Loucy (cell line): ENCODE data around the gene ZNF221.
"Not testable (repeated sequence)": the region's sequence is repeated elsewhere in the genome, so short reads cannot be mapped to it uniquely, and the experiment has no call there.

Source experiments
- H2AFZ ChIP-seq: fragments of 200-600 bp; sonication (generic); 2 replicates; pipeline ENCODE4 v1.6.0; 2016; ENCODE audit warnings: antibody characterized with exemption, mild to moderate bottlenecking, low read length, moderate library complexity
- H3F3A ChIP-seq: fragments of 200-600 bp; 2 replicates; pipeline ENCODE4 v1.6.0; 2016; ENCODE audit warnings: antibody characterized with exemption, low read depth, mild to moderate bottlenecking
- H3K27me3 ChIP-seq: fragments of 200-600 bp; sonication (generic); 2 replicates; pipeline ENCODE4 v1.6.1; 2014; ENCODE audit warnings: low read length, mild to moderate bottlenecking; ENCODE audit not compliant: insufficient read depth, poor library complexity, severe bottlenecking
- H3K36me3 ChIP-seq: fragments of 200-600 bp; sonication (generic); 2 replicates; pipeline ENCODE4 v1.6.1; 2016; ENCODE audit warnings: low read length; ENCODE audit not compliant: insufficient read depth
- H3K4me1 ChIP-seq: fragments of 200-600 bp; sonication (generic); 2 replicates; pipeline ENCODE4 v1.5.1; 2014; ENCODE audit warnings: low read length, mild to moderate bottlenecking; ENCODE audit not compliant: insufficient read depth, poor library complexity, severe bottlenecking
- H3K4me2 ChIP-seq: fragments of 200-600 bp; sonication (generic); 2 replicates; pipeline ENCODE4 v1.6.0; 2014; ENCODE audit warnings: antibody characterized with exemption, low read length, low read depth, mild to moderate bottlenecking; ENCODE audit not compliant: poor library complexity, severe bottlenecking
- H3K4me3 ChIP-seq: fragments of 200-600 bp; sonication (generic); 2 replicates; pipeline ENCODE4 v1.5.1; 2014; ENCODE audit warnings: low read length, mild to moderate bottlenecking, mixed read lengths; ENCODE audit not compliant: poor library complexity, severe bottlenecking
- H3K79me2 ChIP-seq: fragments of 200-600 bp; sonication (generic); 2 replicates; pipeline ENCODE4 v1.6.1; 2014; ENCODE audit warnings: low read length; ENCODE audit not compliant: insufficient read depth
- H3K9ac ChIP-seq: fragments of 200-600 bp; sonication (generic); 2 replicates; pipeline ENCODE4 v1.6.0; 2014; ENCODE audit warnings: mild to moderate bottlenecking, low read depth, low read length, moderate library complexity; ENCODE audit not compliant: poor library complexity, severe bottlenecking
- H3K9me2 ChIP-seq: fragments of 200-600 bp; sonication (generic); replicated peaks from 2 replicates; pipeline ENCODE4 v1.6.1; 2016; ENCODE audit warnings: low read depth, low read length, mixed read lengths
- H3K9me3 ChIP-seq: fragments of 200-600 bp; sonication (generic); 2 replicates; pipeline ENCODE4 v1.6.1; 2014; ENCODE audit warnings: mild to moderate bottlenecking, antibody characterized with exemption, low read length, low read depth; ENCODE audit not compliant: insufficient read depth
- H4K20me1 ChIP-seq: fragments of 200-600 bp; sonication (generic); 2 replicates; pipeline ENCODE4 v1.6.0; 2014; ENCODE audit warnings: antibody characterized with exemption, low read length, mild to moderate bottlenecking; ENCODE audit not compliant: insufficient read depth, poor library complexity, severe bottlenecking
- CTCF ChIP-seq: fragments of 200-600 bp; sonication (generic); conservative IDR thresholded peaks from 2 replicates; pipeline ENCODE4 v1.5.1; 2014; ENCODE audit warnings: mild to moderate bottlenecking, antibody characterized with exemption, low read length
- EZH2phosphoT487 ChIP-seq: fragments of 200-600 bp; IDR thresholded peaks from 2 replicates; pipeline ENCODE4 v1.6.1; 2018; ENCODE audit warnings: antibody characterized with exemption, mild to moderate bottlenecking, moderate library complexity, borderline replicate concordance

Gene ZNF221

GRCh38 chr19:43939557-43940260 lies 11.3 kb upstream of the ZNF221 start:
- Histone ChIP-seq H3K9ac (no peak overlapping the region), H3K27me3 (peaks cover 3% of the 10 kb centered on the region), H3K4me3 (no peak overlapping the region), H3K36me3 (no peaks in the 10 kb centered on the region), H2AFZ (no peak overlapping the region), H3F3A (no peaks in the 10 kb centered on the region), H3K9me2 (no peaks in the 10 kb centered on the region), H3K79me2 (peaks cover 2% of the 10 kb centered on the region; the same call in 1 of the 2 replicates), H3K9me3 (no peaks in the 10 kb centered on the region), H3K4me1 (peaks cover 6% of the 10 kb centered on the region), H4K20me1 (no peaks in the 10 kb centered on the region), H3K4me2 (no peak overlapping the region)
- no peak for TF ChIP-seq CTCF
- TF ChIP-seq EZH2phosphoT487, result no peak

- TF ChIP-seq CTCF, result no peak
- TF ChIP-seq EZH2phosphoT487, result no peak
- peaks cover 3% of the 10 kb centered on the region for H3K4me1 ChIP-seq
Observed at GRCh38 chr19:43940719-43941118, 10.3 kb upstream of the ZNF221 start.

GRCh38 chr19:43941209-43941608 lies 9.8 kb upstream of the ZNF221 start:
- H3K4me1 ChIP-seq, result no peaks in the 10 kb centered on the region
- no peaks in the 10 kb centered on the region for H3K9me3 ChIP-seq
- H3K9me2 ChIP-seq, result no peaks in the 10 kb centered on the region
- H2AFZ ChIP-seq, result no peak overlapping the region
- no peak overlapping the region for H3K4me2 ChIP-seq
- H3K36me3 ChIP-seq, result no peaks in the 10 kb centered on the region
- H3K9ac ChIP-seq, result no peak overlapping the region
- TF ChIP-seq EZH2phosphoT487, result no peak
- no peak for TF ChIP-seq CTCF
- H4K20me1 ChIP-seq, result no peaks in the 10 kb centered on the region
- no peaks in the 10 kb centered on the region for H3K79me2 ChIP-seq
- H3K27me3 ChIP-seq, result peaks cover 3% of the 10 kb centered on the region
- H3F3A ChIP-seq, result no peaks in the 10 kb centered on the region
- H3K4me3 ChIP-seq, result no peak overlapping the region

More at GRCh38 chr19:43940719-43941118, 10.3 kb upstream of the ZNF221 start:
- H3K79me2 ChIP-seq, result no peaks in the 10 kb centered on the region
- H3K9ac ChIP-seq, result no peak overlapping the region
- no peak overlapping the region for H2AFZ ChIP-seq
- no peak overlapping the region for H3K4me2 ChIP-seq
- H3K9me3 ChIP-seq, result no peaks in the 10 kb centered on the region
- no peaks in the 10 kb centered on the region for H3K36me3 ChIP-seq
- H3K27me3 ChIP-seq, result peaks cover 3% of the 10 kb centered on the region
- no peak overlapping the region for H3K4me3 ChIP-seq
- H3F3A ChIP-seq, result no peaks in the 10 kb centered on the region
- H3K9me2 ChIP-seq, result no peaks in the 10 kb centered on the region
- H4K20me1 ChIP-seq, result no peaks in the 10 kb centered on the region

GRCh38 chr19:43947412-43947811 lies 3.6 kb upstream of the ZNF221 start:
- H2AFZ ChIP-seq, H3K9me2 ChIP-seq, H3K79me2 ChIP-seq, H4K20me1 ChIP-seq, H3K27me3 ChIP-seq, H3F3A ChIP-seq, H3K4me2 ChIP-seq, H3K4me3 ChIP-seq, H3K4me1 ChIP-seq, H3K36me3 ChIP-seq, H3K9me3 ChIP-seq, H3K9ac ChIP-seq: not testable (repeated sequence)

GRCh38 chr19:43949803-43950202 lies 1.2 kb upstream of the ZNF221 start:
- not testable (repeated sequence) for H3K4me1 ChIP-seq, H3K36me3 ChIP-seq, H3K9me3 ChIP-seq, H3K4me3 ChIP-seq, H4K20me1 ChIP-seq, H3K9me2 ChIP-seq, H2AFZ ChIP-seq, H3K4me2 ChIP-seq, H3K79me2 ChIP-seq, H3F3A ChIP-seq, H3K9ac ChIP-seq, H3K27me3 ChIP-seq
